ENCODE results near the gene LZTS2. TPM values are rescaled to one million over a fixed set of nuclear protein-coding genes. Genes with fewer than 3 reads are reported as not detected.

Gene LZTS2
- total and polyA plus RNA-seq, 10 of the 15 experiments (the other 5 are each of a cell fraction or from before 2014, with no cell fraction given) = 0.08 to 13.4 (median 7.2) TPM

GRCh38 chr10:100995181-100995580 lies 4.4 kb upstream of the LZTS2 start:
- RAD21 ChIA-PET (ENCODE audit: unreplicated experiment) = no interaction called here

DNA sequence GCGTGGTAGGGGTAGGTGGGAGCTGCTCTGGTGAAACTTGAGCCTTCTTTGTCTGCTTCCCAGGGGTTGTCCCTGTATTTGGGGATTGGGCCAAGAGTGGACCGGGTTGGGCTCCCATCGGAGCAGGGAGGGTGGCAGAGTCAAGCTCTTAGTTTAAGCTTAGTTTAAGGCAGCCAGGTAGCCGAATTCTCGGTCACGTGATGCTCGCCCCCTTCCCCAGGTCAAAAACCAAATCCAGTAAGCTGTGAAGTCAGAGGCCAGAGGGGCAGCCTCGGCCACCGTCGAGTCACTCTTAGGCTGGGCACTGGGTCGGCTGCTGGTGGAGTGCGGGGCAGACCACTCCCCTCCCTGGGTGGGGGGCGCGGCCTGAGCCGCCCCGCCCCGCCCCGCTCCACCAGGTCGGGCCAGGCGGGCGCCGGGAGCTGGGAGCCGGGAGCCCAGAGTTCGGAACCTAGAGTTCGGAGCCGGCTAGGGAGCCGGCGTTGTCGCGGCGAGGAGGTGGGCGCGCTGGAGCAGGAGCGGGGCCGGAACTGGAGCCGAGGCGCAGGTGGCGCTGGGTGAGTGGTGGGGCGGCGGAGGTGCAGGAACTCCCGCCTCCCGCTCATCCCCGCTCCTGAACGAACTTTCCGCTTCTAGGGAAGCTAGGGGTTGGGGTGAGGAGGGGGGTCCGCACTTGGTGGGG lies 2.8 kb upstream of the LZTS2 start:
- ChIA-PET CTCF (interaction anchor here (0.8 to 5.7 kb wide), 15 partner anchors 10 to 85 kb away, joined by 3 to 91 read pairs (median 7); partner anchors contain the start of genes MRPL43, PDZD7, SEMA4G and SFXN3), POLR2A (interaction anchor here (0.6 to 3.8 kb wide), 9 partner anchors 8 to 650 kb away, joined by 3 to 23 read pairs (median 4); partner anchors contain the start of genes KAZALD1, MRPL43, PDZD7 and SCD), SMC1A (ENCODE audit: uncharacterized antibody, unreplicated experiment) (interaction anchor here (1.0 to 1.7 kb wide), 3 partner anchors 9 to 19 kb away, joined by 3 to 5 read pairs (median 4); partner anchors contain the start of genes MRPL43 and TWNK), RAD21 (ENCODE audit: unreplicated experiment) (interaction anchor here (1.0 to 2.0 kb wide), 3 partner anchors 19 to 34 kb away, joined by 3 to 11 read pairs (median 3); partner anchors contain the start of genes PDZD7 and SFXN3)
- Histone ChIP-seq H3K4me2 (ENCODE audit: control insufficient read depth, insufficient read depth) (peak overlapping the region; percentile 99), H3K4me3 (peak overlapping the region; percentile 86), H3K36me3 (ENCODE audit: control insufficient read depth in 2 of 2, insufficient read depth in 2 of 2, low read length in 1 of 2) (peaks cover 0 to 5% of the 10 kb centered on the region in 2 experiments; a peak in 3 of 4 replicates), H3K27ac (ENCODE audit: control insufficient read depth, insufficient read depth) (peak overlapping the region; percentile 88), H3K9ac (ENCODE audit: control insufficient read depth, insufficient read depth, low read length) (peak overlapping the region; percentile 63), H3K79me2 (ENCODE audit: control insufficient read depth, insufficient read depth, low read length) (peaks cover 10% of the 10 kb centered on the region), H4K20me1 (ENCODE audit: control insufficient read depth, insufficient read depth) (no peaks in the 10 kb centered on the region), H2AFZ (ENCODE audit: control insufficient read depth, low read depth, low read length) (peak overlapping the region; percentile 90), H3K9me3 (replicated peaks; ENCODE audit: control insufficient read depth, insufficient read depth, low read length) (no peaks in the 10 kb centered on the region), H3K4me1 (ENCODE audit: control insufficient read depth, insufficient read depth, low read length) (peaks cover 13% of the 10 kb centered on the region), H3K27me3 (replicated peaks in 1 of 2; ENCODE audit: control insufficient read depth in 2 of 2, insufficient read depth in 2 of 2, low read length in 1 of 2) (no peaks in the 10 kb centered on the region)
- FAIRE-seq (no peak), ATAC-seq (peak; percentile 46), DNase-seq (ENCODE audit: low read depth, low spot score) (no peak)
- 1% methylated on average over 39 of the region's 46 CpGs for WGBS (ENCODE audit: insufficient coverage, insufficient replicate concordance, low lambda C conversion rate, missing lambda C conversion rate)
- no TSS peak for BruUV-seq (replicated peaks)
- intact Hi-C loops (cut with micrococcal nuclease; ENCODE audit: unreplicated experiment) = loop anchor here (5.0 kb wide), 1 partner anchor 85 kb away; the partner anchor contains the start of gene SLF2
- in situ Hi-C loops (cut with MboI) = no loop called here
- TF ChIP-seq IRF4 (IDR thresholded peaks at IDR 0.05; ENCODE audit: low read depth, low read length) (no peak), CREM (IDR thresholded peaks at IDR 0.05; ENCODE audit: low read depth) (no peak), USF1 (IDR thresholded peaks at IDR 0.05; ENCODE audit: borderline replicate concordance, extremely low read length, insufficient read depth, low read depth, low read length) (peak; percentile 80), RBBP5 (conservative IDR thresholded peaks at IDR 0.05) (no peak), EED (IDR thresholded peaks at IDR 0.05; ENCODE audit: low read depth) (no peak), NR2F1 (conservative IDR thresholded peaks at IDR 0.05) (0 out of 2 replicates have a peak, but pooled peaks have one; percentile 11), CREB1 (IDR thresholded peaks at IDR 0.05; ENCODE audit: low read depth) (no peak), BHLHE40 (IDR thresholded peaks at IDR 0.05; ENCODE audit: borderline replicate concordance in 1 of 2, low read depth in 2 of 2, low read length in 1 of 2) (peak; percentile 68 to 93; a peak in 3 of 4 replicates), SKIL (IDR thresholded peaks at IDR 0.05; ENCODE audit: low read depth, poor library complexity, severe bottlenecking) (no peak), STAT1 (conservative IDR thresholded peaks at IDR 0.05) (no peak), MTA2 (IDR thresholded peaks at IDR 0.05; ENCODE audit: low read depth) (no peak)

More at GRCh38 chr10:100995181-100995580, 4.4 kb upstream of the LZTS2 start:
- Histone ChIP-seq H3K4me1 (ENCODE audit: control insufficient read depth, insufficient read depth, low read length) (peaks cover 13% of the 10 kb centered on the region), H3K27ac (ENCODE audit: control insufficient read depth, insufficient read depth) (no peak overlapping the region), H3K36me3 (ENCODE audit: control insufficient read depth in 2 of 2, insufficient read depth in 2 of 2, low read length in 1 of 2) (peaks cover 11 to 12% of the 10 kb centered on the region in 2 experiments), H3K79me2 (ENCODE audit: control insufficient read depth, insufficient read depth, low read length) (peaks cover 12% of the 10 kb centered on the region), H3K4me2 (ENCODE audit: control insufficient read depth, insufficient read depth) (no peak overlapping the region), H3K4me3 (no peak overlapping the region), H3K9ac (ENCODE audit: control insufficient read depth, insufficient read depth, low read length) (no peak overlapping the region), H4K20me1 (ENCODE audit: control insufficient read depth, insufficient read depth) (no peaks in the 10 kb centered on the region), H3K27me3 (replicated peaks in 1 of 2; ENCODE audit: control insufficient read depth in 2 of 2, insufficient read depth in 2 of 2, low read length in 1 of 2) (no peaks in the 10 kb centered on the region), H3K9me3 (replicated peaks; ENCODE audit: control insufficient read depth, insufficient read depth, low read length) (no peaks in the 10 kb centered on the region), H2AFZ (ENCODE audit: control insufficient read depth, low read depth, low read length) (no peak overlapping the region)
- ChIA-PET SMC1A (ENCODE audit: uncharacterized antibody, unreplicated experiment) (no interaction called here), CTCF (interaction anchor here (2.6 to 5.7 kb wide), 3 partner anchors 8 to 21 kb away, joined by 8 to 91 read pairs (median 42); partner anchors contain the start of genes MRPL43 and TWNK), POLR2A (interaction anchor here (0.5 kb wide), 1 partner anchor 9 kb away, joined by 3 read pairs; no protein-coding TSS in a partner anchor)
- intact Hi-C loops (cut with micrococcal nuclease; ENCODE audit: unreplicated experiment) (loop anchor here (5.0 kb wide), 1 partner anchor 83 kb away; the partner anchor contains the start of gene SLF2), in situ Hi-C loops (cut with MboI) (no loop called here)
- no peak for DNase-seq (ENCODE audit: low read depth, low spot score)
- no peak for FAIRE-seq
- 67% methylated on average over 6 of the region's 6 CpGs for WGBS (ENCODE audit: insufficient coverage, insufficient replicate concordance, low lambda C conversion rate, missing lambda C conversion rate)
- no peak for ATAC-seq
- peak; percentile 20; the same call in 1 of the 2 replicates for TF ChIP-seq POLR2A (IDR thresholded peaks at IDR 0.05; ENCODE audit: low read depth, low read length)
- TF ChIP-seq POLR2AphosphoS5 (IDR thresholded peaks at IDR 0.05; ENCODE audit: low read length) = no peak
- no TSS peak for BruUV-seq (replicated peaks)
